ENCODE results near the gene THAP7. TPM values are rescaled to one million over a fixed set of nuclear protein-coding genes. Genes with fewer than 3 reads are reported as not detected.

THAP7 gene
- total RNA-seq, 6 donors from 2014 or later: 18.9 to 52.4 (median 32.0) TPM

GRCh38 chr22:21015466-21016006, 13.6 kb upstream of the THAP7 start:
- H3K27ac ChIP-seq: peak overlapping the region; percentile 49 to 82 (median 62)
- peaks cover 22 to 27% (median 23%) of the 10 kb centered on the region in 4 donors for H3K4me1 ChIP-seq
- H3K4me3 ChIP-seq: peak overlapping the region in 2 of 4 donors; percentile 6 to 57
- no peaks in the 10 kb centered on the region for H3K27me3 ChIP-seq
- DNase-seq: no peak
- TF ChIP-seq POLR2AphosphoS5 (IDR thresholded peaks at IDR 0.05): no peak
- TF ChIP-seq POLR2A (IDR thresholded peaks at IDR 0.05): no peak
- TF ChIP-seq, protein P1, sequence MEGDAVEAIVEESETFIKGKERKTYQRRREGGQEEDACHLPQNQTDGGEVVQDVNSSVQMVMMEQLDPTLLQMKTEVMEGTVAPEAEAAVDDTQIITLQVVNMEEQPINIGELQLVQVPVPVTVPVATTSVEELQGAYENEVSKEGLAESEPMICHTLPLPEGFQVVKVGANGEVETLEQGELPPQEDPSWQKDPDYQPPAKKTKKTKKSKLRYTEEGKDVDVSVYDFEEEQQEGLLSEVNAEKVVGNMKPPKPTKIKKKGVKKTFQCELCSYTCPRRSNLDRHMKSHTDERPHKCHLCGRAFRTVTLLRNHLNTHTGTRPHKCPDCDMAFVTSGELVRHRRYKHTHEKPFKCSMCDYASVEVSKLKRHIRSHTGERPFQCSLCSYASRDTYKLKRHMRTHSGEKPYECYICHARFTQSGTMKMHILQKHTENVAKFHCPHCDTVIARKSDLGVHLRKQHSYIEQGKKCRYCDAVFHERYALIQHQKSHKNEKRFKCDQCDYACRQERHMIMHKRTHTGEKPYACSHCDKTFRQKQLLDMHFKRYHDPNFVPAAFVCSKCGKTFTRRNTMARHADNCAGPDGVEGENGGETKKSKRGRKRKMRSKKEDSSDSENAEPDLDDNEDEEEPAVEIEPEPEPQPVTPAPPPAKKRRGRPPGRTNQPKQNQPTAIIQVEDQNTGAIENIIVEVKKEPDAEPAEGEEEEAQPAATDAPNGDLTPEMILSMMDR (IDR thresholded peaks at IDR 0.05): no peak
- no peak for TF ChIP-seq EP300 (IDR thresholded peaks at IDR 0.05)
- WGBS, 2 donors: 70 to 75% methylated on average over 3 to 10 of the region's 10 CpGs
- no peaks in the 10 kb centered on the region for H3K36me3 ChIP-seq
- no peaks in the 10 kb centered on the region for H3K9me3 ChIP-seq
- ATAC-seq (ENCODE audit: low FRiP score in 2 of 2): no peak

DNA sequence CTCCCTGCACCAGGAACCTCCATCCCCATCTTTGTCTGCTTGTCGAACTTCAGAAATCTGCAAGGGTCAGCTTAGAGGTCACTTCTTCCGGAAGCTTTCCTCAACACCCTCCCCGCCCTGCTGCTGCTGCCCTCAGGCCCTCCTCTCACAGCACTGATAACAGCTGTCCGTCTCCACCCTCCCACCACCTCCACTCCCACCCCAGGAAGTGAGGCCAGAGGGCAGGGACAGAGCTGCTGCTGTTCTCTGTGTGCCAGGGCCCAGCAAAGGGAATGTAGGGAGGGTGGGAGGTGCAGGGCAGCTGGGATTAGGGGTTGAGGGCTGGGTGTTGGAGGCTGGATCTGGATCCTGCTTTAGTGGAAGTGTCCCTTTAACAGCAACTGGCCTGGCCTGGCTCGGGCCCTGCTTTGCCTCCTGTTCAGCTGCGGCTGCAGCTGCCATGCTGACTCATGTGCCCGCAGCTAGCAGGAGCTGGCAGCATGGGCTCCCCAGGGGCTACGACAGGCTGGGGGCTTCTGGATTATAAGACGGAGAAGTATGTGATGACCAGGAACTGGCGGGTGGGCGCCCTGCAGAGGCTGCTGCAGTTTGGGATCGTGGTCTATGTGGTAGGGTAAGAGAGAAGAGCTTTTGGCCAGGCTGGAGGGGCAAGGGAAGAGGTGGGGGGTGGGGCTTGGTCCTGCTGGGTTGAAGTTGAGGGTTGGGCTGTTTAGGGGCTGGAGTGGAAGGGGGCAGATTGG, 13.0 kb upstream of the THAP7 start, which contains the start of gene P2RX6:
P2RX6 (plus strand) TSS at position 440 of the 740 bp plus-strand sequence; CDS start at position 450, 10 bp downstream.
- Histone ChIP-seq H3K9me3 (no peaks in the 10 kb centered on the region), H3K27me3 (no peaks in the 10 kb centered on the region), H3K4me3 (peak within 1 kb of the TSS; percentile 14 to 57 (median 50)), H3K36me3 (no peaks in the 10 kb centered on the region), H3K27ac (peak within 1 kb of the TSS; percentile 50 to 82 (median 67)), H3K4me1 (peaks cover 22 to 27% (median 23%) of the 10 kb centered on the region in 4 donors)
- DNase-seq (peak in 1 of 2 donors; percentile 66), ATAC-seq (ENCODE audit: low FRiP score in 2 of 2) (peak; percentile 35 to 48)
- no peak for TF ChIP-seq EP300 (IDR thresholded peaks at IDR 0.05)
- no peak for TF ChIP-seq POLR2AphosphoS5 (IDR thresholded peaks at IDR 0.05)
- TF ChIP-seq, protein P1 (IDR thresholded peaks at IDR 0.05): no peak
- TF ChIP-seq POLR2A (IDR thresholded peaks at IDR 0.05): no peak
- 32 to 41% methylated on average over 11 to 12 of the region's 12 CpGs for WGBS, 2 donors

DNA sequence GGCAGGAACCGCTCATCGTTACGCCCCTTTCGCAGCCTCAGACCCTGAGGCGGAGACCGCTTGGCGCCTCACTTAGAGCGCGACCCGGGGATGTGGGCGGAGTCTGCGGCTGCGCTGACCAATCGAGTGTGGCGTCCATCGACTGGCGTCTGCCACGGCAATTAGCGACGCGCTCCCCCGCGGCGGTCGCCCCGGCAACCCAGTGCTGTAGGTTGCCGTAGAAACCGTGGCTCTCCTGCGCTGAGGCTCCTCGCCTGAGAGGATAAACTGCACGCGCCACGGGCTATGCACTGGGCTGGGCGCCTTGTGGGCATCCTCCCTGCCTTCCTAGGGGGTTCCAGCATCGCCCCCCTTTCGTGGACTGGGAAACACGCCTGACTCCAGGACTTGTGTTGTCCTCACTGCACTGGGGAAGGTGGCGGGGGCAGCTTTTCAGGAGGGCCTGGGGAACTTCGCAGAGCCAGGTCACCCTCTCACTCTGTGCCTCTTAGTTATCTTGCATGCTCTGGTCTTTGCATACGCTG, 12.3 kb upstream of the THAP7 start:
- H3K36me3 ChIP-seq: no peaks in the 10 kb centered on the region
- peak in 1 of 4 donors; percentile 13 for TF ChIP-seq POLR2A (IDR thresholded peaks at IDR 0.05)
- TF ChIP-seq EP300 (IDR thresholded peaks at IDR 0.05): no peak
- TF ChIP-seq, protein P1 (IDR thresholded peaks at IDR 0.05): no peak
- WGBS, 2 donors: 2% methylated on average over 15 to 20 of the region's 40 CpGs
- DNase-seq: peak; percentile 86 to 97
- H3K27me3 ChIP-seq: no peaks in the 10 kb centered on the region
- peak overlapping the region; percentile 50 to 80 (median 67) for H3K27ac ChIP-seq
- H3K4me1 ChIP-seq: peaks cover 22 to 27% (median 23%) of the 10 kb centered on the region in 4 donors
- no peaks in the 10 kb centered on the region for H3K9me3 ChIP-seq
- ATAC-seq (ENCODE audit: low FRiP score in 2 of 2): peak; percentile 83 to 94
- H3K4me3 ChIP-seq: peak overlapping the region; percentile 14 to 57 (median 50)

GRCh38 chr22:21013657-21014201, 11.8 kb upstream of the THAP7 start:
- Histone ChIP-seq H3K27me3 (no peaks in the 10 kb centered on the region), H3K4me1 (peaks cover 22 to 27% (median 23%) of the 10 kb centered on the region in 4 donors), H3K36me3 (no peaks in the 10 kb centered on the region), H3K27ac (peak overlapping the region; percentile 50 to 80 (median 67)), H3K4me3 (peak overlapping the region; percentile 14 to 57 (median 50)), H3K9me3 (no peaks in the 10 kb centered on the region)
- 10 to 12% methylated on average over 23 to 24 of the region's 24 CpGs for WGBS, 2 donors
- ATAC-seq (ENCODE audit: low FRiP score in 2 of 2) (no peak), DNase-seq (peak in 1 of 2 donors; percentile 85)
- TF ChIP-seq POLR2AphosphoS5 (IDR thresholded peaks at IDR 0.05) (no peak), POLR2A (IDR thresholded peaks at IDR 0.05) (no peak), EP300 (IDR thresholded peaks at IDR 0.05) (no peak)
- TF ChIP-seq, protein P1 (IDR thresholded peaks at IDR 0.05): no peak
